Measurements from ENCODE around the gene CASZ1.

The CASZ1 gene

GRCh38 chr1:10796029-10796944 lies at the start of gene CASZ1:
Gene CASZ1, minus strand, starts transcription at chr1:10796646. Its CDS starts 102,757 bp downstream, at chr1:10693889.
- DNase-seq = peak; percentile 89

- DNase-seq = no peak
Measured at GRCh38 chr1:10843697-10844096, 47.3 kb upstream of the CASZ1 start.

- DNase-seq = no peak
Measured at GRCh38 chr1:10841118-10841517, 44.7 kb upstream of the CASZ1 start.

GRCh38 chr1:10839188-10839770 lies 42.8 kb upstream of the CASZ1 start:
- DNase-seq = no peak

GRCh38 chr1:10838541-10838940 lies 42.1 kb upstream of the CASZ1 start:
- no peak for DNase-seq

GRCh38 chr1:10836726-10837125 lies 40.3 kb upstream of the CASZ1 start:
- no peak for DNase-seq

GRCh38 chr1:10835822-10836421 lies 39.5 kb upstream of the CASZ1 start:
- DNase-seq = peak; percentile 78

GRCh38 chr1:10835421-10835820 lies 39.0 kb upstream of the CASZ1 start:
- no peak for DNase-seq

- no peak for DNase-seq
Measured at GRCh38 chr1:10834770-10835412, 38.4 kb upstream of the CASZ1 start.

- no peak for DNase-seq
Measured at GRCh38 chr1:10833630-10834557, 37.4 kb upstream of the CASZ1 start.

- DNase-seq = no peak
Measured at GRCh38 chr1:10832703-10833102, 36.3 kb upstream of the CASZ1 start.

GRCh38 chr1:10830961-10831668 lies 34.7 kb upstream of the CASZ1 start:
- DNase-seq = no peak

- no peak for DNase-seq
Measured at GRCh38 chr1:10829965-10830515, 33.6 kb upstream of the CASZ1 start.

- DNase-seq = no peak
Measured at GRCh38 chr1:10829067-10829818, 32.8 kb upstream of the CASZ1 start.

- DNase-seq = no peak
Measured at GRCh38 chr1:10827377-10828333, 31.2 kb upstream of the CASZ1 start.

GRCh38 chr1:10825592-10825991 lies 29.1 kb upstream of the CASZ1 start:
- no peak for DNase-seq

GRCh38 chr1:10824821-10825540 lies 28.5 kb upstream of the CASZ1 start:
- no peak for DNase-seq

GRCh38 chr1:10823000-10823401 lies 26.6 kb upstream of the CASZ1 start:
- DNase-seq = no peak

GRCh38 chr1:10821388-10821787 lies 24.9 kb upstream of the CASZ1 start:
- no peak for DNase-seq
